Neural progenitor cell (in vitro differentiated cells): ENCODE results near the gene DTD2. TPM values are rescaled to one million over a fixed set of nuclear protein-coding genes. Genes with fewer than 3 reads are reported as not detected.
A peak's percentile ranks its signal among the peaks of the same experiment; 100 is the strongest.

Source experiments
- DNase-seq: peaks from one replicate; pipeline ENCODE4 v3.0.0-alpha.2; 2016; ENCODE audit warnings: low spot score
- H2AFZ ChIP-seq: fragments of 200-600 bp; sonication (generic); replicated peaks from 2 replicates; pipeline ENCODE4 v1.6.1; 2016; ENCODE audit warnings: antibody characterized with exemption
- H3F3A ChIP-seq: fragments of 200-600 bp; sonication (generic); 2 replicates; pipeline ENCODE4 v1.6.1; 2016; ENCODE audit warnings: antibody characterized with exemption, low read depth
- H3K27ac ChIP-seq: fragments of 200-600 bp; sonication (generic); 2 replicates; pipeline ENCODE4 v1.5.1; 2016; ENCODE audit warnings: mild to moderate bottlenecking
- H3K27me3 ChIP-seq: fragments of 200-600 bp; sonication (generic); 2 replicates; pipeline ENCODE4 v1.6.1; 2016; ENCODE audit warnings: mild to moderate bottlenecking, moderate library complexity
- H3K36me3 ChIP-seq: fragments of 200-600 bp; sonication (generic); 2 replicates; pipeline ENCODE4 v1.5.1; 2016
- H3K4me1 ChIP-seq: fragments of 200-600 bp; sonication (generic); 2 replicates; pipeline ENCODE4 v1.6.1; 2016; ENCODE audit warnings: mixed run types
- H3K4me2 ChIP-seq: fragments of 200-600 bp; sonication (generic); 2 replicates; pipeline ENCODE4 v1.6.1; 2016
- H3K4me3 ChIP-seq: fragments of 200-600 bp; sonication (generic); 2 replicates; pipeline ENCODE4 v1.5.1; 2016
- H3K79me2 ChIP-seq: fragments of 200-600 bp; sonication (generic); 2 replicates; pipeline ENCODE4 v1.6.1; 2016; ENCODE audit warnings: low read depth
- H3K9ac ChIP-seq: fragments of 200-600 bp; sonication (generic); 2 replicates; pipeline ENCODE4 v1.6.1; 2016
- H3K9me3 ChIP-seq: fragments of 200-600 bp; sonication (generic); 2 replicates; pipeline ENCODE4 v1.5.1; 2016; ENCODE audit warnings: low read depth
- H4K20me1 ChIP-seq: fragments of 200-600 bp; sonication (generic); 2 replicates; pipeline ENCODE4 v1.6.1; 2016; ENCODE audit warnings: low read depth
- H3K27ac Mint-ChIP-seq: 3 replicates; pipeline ENCODE4 v1.8.0; 2021; ENCODE audit warnings: mixed read lengths
- H3K27me3 Mint-ChIP-seq: 2 replicates; pipeline ENCODE4 v1.8.0; 2022; ENCODE audit warnings: low read depth, mild to moderate bottlenecking, inconsistent platforms, moderate library complexity, mixed read lengths; ENCODE audit not compliant: insufficient read depth
- H3K36me3 Mint-ChIP-seq: 3 replicates; pipeline ENCODE4 v1.8.0; 2021; ENCODE audit warnings: mixed read lengths
- H3K4me1 Mint-ChIP-seq: 3 replicates; pipeline ENCODE4 v1.8.0; 2021; ENCODE audit warnings: mixed read lengths
- H3K4me3 Mint-ChIP-seq: 3 replicates; pipeline ENCODE4 v1.8.0; 2021; ENCODE audit warnings: mild to moderate bottlenecking, moderate library complexity, mixed read lengths
- H3K9me3 Mint-ChIP-seq: 3 replicates; pipeline ENCODE4 v1.8.0; 2020; ENCODE audit warnings: mixed read lengths
- CTCF ChIP-seq: fragments of 200-600 bp; sonication (generic); IDR thresholded peaks from 2 replicates; pipeline ENCODE4 v1.5.1; 2017; ENCODE audit warnings: antibody characterized with exemption, mild to moderate bottlenecking
- EZH2 ChIP-seq: fragments of 200-600 bp; sonication (generic); IDR thresholded peaks from 2 replicates; pipeline ENCODE4 v1.6.1; 2017; ENCODE audit warnings: antibody characterized with exemption, mild to moderate bottlenecking, moderate library complexity
- EZH2phosphoT487 ChIP-seq: fragments of 200-600 bp; sonication (generic); IDR thresholded peaks from 2 replicates; pipeline ENCODE4 v1.6.1; 2017; ENCODE audit warnings: antibody characterized with exemption
- total RNA-seq: library from RNA; depleted of rRNA; stranded (reverse); fragments of >200 nt; gene quantifications from 2 replicates; pipeline ENCODE4 v1.2.3, GENCODE V29; 2015; ENCODE audit warnings: low replicate concordance

Gene DTD2
- total RNA-seq, 1 donor from 2014 or later, result 11.9 TPM

GRCh38 chr14:31410048-31410650 is 47.2 kb downstream of the DTD2 start:
- no peaks in the 10 kb centered on the region for H3K4me1 Mint-ChIP-seq
- peaks cover 17% of the 10 kb centered on the region for H3K4me1 ChIP-seq
- no peaks in the 10 kb centered on the region for H3K36me3 ChIP-seq
- peak overlapping the region; percentile 65 for H3K27ac ChIP-seq
- no peaks in the 10 kb centered on the region for H4K20me1 ChIP-seq
- no peak overlapping the region for H3K4me3 Mint-ChIP-seq
- H2AFZ ChIP-seq, result no peak overlapping the region
- peaks cover 2% of the 10 kb centered on the region for H3K36me3 Mint-ChIP-seq
- H3K27me3 Mint-ChIP-seq, result no peaks in the 10 kb centered on the region
- no peaks in the 10 kb centered on the region for H3F3A ChIP-seq
- H3K4me2 ChIP-seq, result peak overlapping the region; percentile 55
- H3K9ac ChIP-seq, result no peak overlapping the region
- H3K4me3 ChIP-seq, result no peak overlapping the region
- no peaks in the 10 kb centered on the region for H3K27me3 ChIP-seq
- DNase-seq, result peak; percentile 15
- no peaks in the 10 kb centered on the region for H3K9me3 Mint-ChIP-seq
- peaks cover 35% of the 10 kb centered on the region for H3K79me2 ChIP-seq
- H3K9me3 ChIP-seq, result no peaks in the 10 kb centered on the region
- TF ChIP-seq CTCF, result no peak
- no peak for TF ChIP-seq EZH2
- TF ChIP-seq EZH2phosphoT487, result no peak
- peak overlapping the region; percentile 1 for H3K27ac Mint-ChIP-seq

GRCh38 chr14:31408421-31408820 is 48.9 kb downstream of the DTD2 start:
- no peak overlapping the region for H3K27ac Mint-ChIP-seq
- Histone ChIP-seq H3K36me3 (no peaks in the 10 kb centered on the region), H4K20me1 (no peaks in the 10 kb centered on the region), H3K27me3 (no peaks in the 10 kb centered on the region), H3K79me2 (peaks cover 27% of the 10 kb centered on the region), H3K27ac (no peak overlapping the region), H3K4me2 (no peak overlapping the region), H2AFZ (no peak overlapping the region), H3K4me1 (peaks cover 17% of the 10 kb centered on the region), H3K4me3 (no peak overlapping the region), H3K9me3 (no peaks in the 10 kb centered on the region), H3F3A (no peaks in the 10 kb centered on the region), H3K9ac (no peak overlapping the region)
- H3K9me3 Mint-ChIP-seq, result no peaks in the 10 kb centered on the region
- H3K4me3 Mint-ChIP-seq, result no peak overlapping the region
- peaks cover 2% of the 10 kb centered on the region for H3K36me3 Mint-ChIP-seq
- no peaks in the 10 kb centered on the region for H3K4me1 Mint-ChIP-seq
- no peak for TF ChIP-seq EZH2
- TF ChIP-seq CTCF, result no peak
- no peak for TF ChIP-seq EZH2phosphoT487
- no peaks in the 10 kb centered on the region for H3K27me3 Mint-ChIP-seq
- no peak for DNase-seq

- Mint-ChIP-seq H3K9me3 (no peaks in the 10 kb centered on the region), H3K4me3 (no peak overlapping the region), H3K36me3 (peaks cover 5% of the 10 kb centered on the region), H3K4me1 (no peaks in the 10 kb centered on the region), H3K27ac (no peak overlapping the region), H3K27me3 (no peaks in the 10 kb centered on the region)
- Histone ChIP-seq H3K4me3 (no peak overlapping the region), H4K20me1 (no peaks in the 10 kb centered on the region), H3K27ac (no peak overlapping the region), H3K9ac (no peak overlapping the region), H3K4me1 (peaks cover 10% of the 10 kb centered on the region), H3K79me2 (peaks cover 16% of the 10 kb centered on the region), H3K9me3 (no peaks in the 10 kb centered on the region), H2AFZ (no peak overlapping the region), H3K27me3 (no peaks in the 10 kb centered on the region), H3K36me3 (no peaks in the 10 kb centered on the region), H3K4me2 (no peak overlapping the region), H3F3A (no peaks in the 10 kb centered on the region)
- no peak for DNase-seq
- no peak for TF ChIP-seq EZH2phosphoT487
- TF ChIP-seq EZH2, result no peak
- TF ChIP-seq CTCF, result no peak
Measured at GRCh38 chr14:31405599-31406232, 51.6 kb downstream of the DTD2 start.
